ENCODE data around the gene PRKCB.

The PRKCB gene

GRCh38 chr16:24053099-24053946, 217.5 kb downstream of the PRKCB start:
- Histone ChIP-seq H3K4me3 (no peak overlapping the region), H3K27ac (no peak overlapping the region)
- DNase-seq (ENCODE audit: low spot score): no peak

GRCh38 chr16:24054741-24055491, 219.1 kb downstream of the PRKCB start:
- DNase-seq (ENCODE audit: low spot score): no peak
- Histone ChIP-seq H3K27ac (no peak overlapping the region), H3K4me3 (no peak overlapping the region)
- no peak for TF ChIP-seq CTCF (IDR thresholded peaks at IDR 0.05)

More at GRCh38 chr16:24053099-24053946, 217.5 kb downstream of the PRKCB start:
- no peak for TF ChIP-seq CTCF (IDR thresholded peaks at IDR 0.05)

GRCh38 chr16:24062270-24062817, 226.6 kb downstream of the PRKCB start:
- no peak overlapping the region for H3K4me3 ChIP-seq
- no peak for DNase-seq (ENCODE audit: low spot score)
- H3K27ac ChIP-seq: no peak overlapping the region
- TF ChIP-seq CTCF (IDR thresholded peaks at IDR 0.05): no peak

- Histone ChIP-seq H3K4me3 (no peak overlapping the region), H3K27ac (no peak overlapping the region)
- no peak for DNase-seq (ENCODE audit: low spot score)
- no peak for TF ChIP-seq CTCF (IDR thresholded peaks at IDR 0.05)
These were observed 233.3 kb downstream of the PRKCB start for GRCh38 chr16:24069036-24069590.

GRCh38 chr16:24070851-24071250, 235.1 kb downstream of the PRKCB start:
- no peak overlapping the region for H3K4me3 ChIP-seq
- no peak for DNase-seq (ENCODE audit: low spot score)
- TF ChIP-seq CTCF (IDR thresholded peaks at IDR 0.05): no peak
- no peak overlapping the region for H3K27ac ChIP-seq

GRCh38 chr16:24071666-24072360, 236.0 kb downstream of the PRKCB start:
- TF ChIP-seq CTCF (IDR thresholded peaks at IDR 0.05): no peak
- no peak for DNase-seq (ENCODE audit: low spot score)
- Histone ChIP-seq H3K27ac (no peak overlapping the region), H3K4me3 (no peak overlapping the region)
